D721Med (cell line): ENCODE data around the gene HSBP1L1.

Experiments used
- DNase-seq: peaks from one replicate; pipeline ENCODE4 v3.0.0; 2011; ENCODE audit warnings: low spot score; ENCODE audit not compliant: insufficient read length
- FAIRE-seq: peaks from 2 replicates; lab custom pipeline; 2011; peaks lifted over from hg19 to GRCh38; lab: Jason Lieb, UNC
- TF ChIP-seq, protein P1 (sequence below): IDR thresholded peaks from 2 replicates; pipeline ENCODE4 v1.5.1; 2012; ENCODE audit warnings: mild to moderate bottlenecking, control low read depth; ENCODE audit not compliant: insufficient read depth; ENCODE audit errors: missing control alignments

The HSBP1L1 gene

DNA sequence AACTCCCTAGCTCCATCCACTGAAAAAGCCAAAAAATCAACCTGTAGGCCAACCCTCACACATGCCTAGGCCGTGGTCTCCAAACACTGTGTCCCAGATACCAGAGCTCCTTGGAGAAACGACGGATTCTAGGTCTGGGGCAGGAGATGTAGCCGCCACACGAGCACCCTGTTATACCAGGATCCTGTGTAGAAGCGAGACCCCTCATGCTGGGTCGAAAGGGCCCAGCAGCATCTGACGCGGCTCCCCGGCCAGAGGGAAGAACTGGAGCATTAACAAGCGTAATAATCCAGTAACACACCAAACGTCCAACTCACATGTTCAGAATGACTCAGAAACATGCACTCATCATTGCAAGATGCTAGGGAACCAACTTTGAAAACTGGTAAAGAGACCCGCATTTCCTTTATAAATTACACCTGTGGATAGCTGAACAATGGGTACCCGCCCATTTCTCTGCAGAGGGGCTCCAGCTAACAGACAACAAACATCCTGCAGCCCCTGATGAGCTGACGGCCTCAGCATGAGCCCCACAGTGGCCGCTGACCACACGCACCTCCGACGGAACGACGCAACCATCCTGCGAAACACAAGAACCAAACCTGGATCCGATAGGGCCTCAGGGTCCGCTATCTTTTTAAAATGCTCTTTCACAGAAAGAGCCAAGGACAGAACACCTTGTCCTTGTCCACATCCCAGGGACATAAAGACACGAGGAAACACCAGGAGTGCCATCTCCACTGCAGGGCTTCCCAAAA is 27.2 kb upstream of the HSBP1L1 start:
- TF ChIP-seq, protein P1, sequence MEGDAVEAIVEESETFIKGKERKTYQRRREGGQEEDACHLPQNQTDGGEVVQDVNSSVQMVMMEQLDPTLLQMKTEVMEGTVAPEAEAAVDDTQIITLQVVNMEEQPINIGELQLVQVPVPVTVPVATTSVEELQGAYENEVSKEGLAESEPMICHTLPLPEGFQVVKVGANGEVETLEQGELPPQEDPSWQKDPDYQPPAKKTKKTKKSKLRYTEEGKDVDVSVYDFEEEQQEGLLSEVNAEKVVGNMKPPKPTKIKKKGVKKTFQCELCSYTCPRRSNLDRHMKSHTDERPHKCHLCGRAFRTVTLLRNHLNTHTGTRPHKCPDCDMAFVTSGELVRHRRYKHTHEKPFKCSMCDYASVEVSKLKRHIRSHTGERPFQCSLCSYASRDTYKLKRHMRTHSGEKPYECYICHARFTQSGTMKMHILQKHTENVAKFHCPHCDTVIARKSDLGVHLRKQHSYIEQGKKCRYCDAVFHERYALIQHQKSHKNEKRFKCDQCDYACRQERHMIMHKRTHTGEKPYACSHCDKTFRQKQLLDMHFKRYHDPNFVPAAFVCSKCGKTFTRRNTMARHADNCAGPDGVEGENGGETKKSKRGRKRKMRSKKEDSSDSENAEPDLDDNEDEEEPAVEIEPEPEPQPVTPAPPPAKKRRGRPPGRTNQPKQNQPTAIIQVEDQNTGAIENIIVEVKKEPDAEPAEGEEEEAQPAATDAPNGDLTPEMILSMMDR, result no peak
- DNase-seq (no peak), FAIRE-seq (peak; percentile 83)

DNA sequence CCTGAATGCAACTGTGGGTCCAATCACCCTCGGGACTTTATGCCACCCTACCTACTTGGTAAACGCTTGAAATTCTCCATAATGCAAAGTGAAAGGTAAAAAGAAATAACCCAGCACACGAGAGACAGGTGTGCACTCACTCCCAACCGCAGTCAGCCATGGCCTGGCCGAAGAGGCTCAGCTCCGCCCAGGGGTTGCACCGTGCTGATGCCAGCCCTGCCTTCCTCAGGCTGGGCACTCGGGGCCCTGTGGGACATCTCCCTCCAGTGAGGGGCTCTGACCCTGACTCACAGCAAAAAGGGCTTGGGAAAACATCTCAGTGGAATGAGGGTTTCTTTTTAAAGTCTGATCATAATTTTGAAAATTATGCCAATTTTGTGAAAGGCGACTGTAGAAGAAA is 26.2 kb upstream of the HSBP1L1 start:
- FAIRE-seq (no peak), DNase-seq (no peak)
- TF ChIP-seq, protein P1, result no peak

DNA sequence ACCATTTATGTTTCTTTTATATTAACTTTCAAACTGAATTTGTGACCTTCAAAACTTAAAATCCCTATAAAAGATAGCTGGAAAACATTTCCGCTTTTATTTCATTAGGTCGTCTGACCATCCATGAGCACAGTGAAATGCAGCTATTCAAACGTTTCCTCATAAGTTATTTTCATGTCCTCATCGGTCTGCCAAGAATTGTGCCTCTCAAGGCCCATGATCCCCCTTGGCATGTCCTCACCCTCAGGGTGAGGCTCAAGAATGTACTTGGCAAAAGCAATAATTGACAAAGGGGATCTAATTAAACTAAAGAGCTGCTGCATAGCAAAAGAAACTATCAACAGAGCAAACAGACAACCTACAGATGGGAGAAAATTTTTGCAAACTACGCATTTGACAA is 25.3 kb upstream of the HSBP1L1 start:
- no peak for FAIRE-seq
- no peak for DNase-seq
- TF ChIP-seq, protein P1, result no peak

DNA sequence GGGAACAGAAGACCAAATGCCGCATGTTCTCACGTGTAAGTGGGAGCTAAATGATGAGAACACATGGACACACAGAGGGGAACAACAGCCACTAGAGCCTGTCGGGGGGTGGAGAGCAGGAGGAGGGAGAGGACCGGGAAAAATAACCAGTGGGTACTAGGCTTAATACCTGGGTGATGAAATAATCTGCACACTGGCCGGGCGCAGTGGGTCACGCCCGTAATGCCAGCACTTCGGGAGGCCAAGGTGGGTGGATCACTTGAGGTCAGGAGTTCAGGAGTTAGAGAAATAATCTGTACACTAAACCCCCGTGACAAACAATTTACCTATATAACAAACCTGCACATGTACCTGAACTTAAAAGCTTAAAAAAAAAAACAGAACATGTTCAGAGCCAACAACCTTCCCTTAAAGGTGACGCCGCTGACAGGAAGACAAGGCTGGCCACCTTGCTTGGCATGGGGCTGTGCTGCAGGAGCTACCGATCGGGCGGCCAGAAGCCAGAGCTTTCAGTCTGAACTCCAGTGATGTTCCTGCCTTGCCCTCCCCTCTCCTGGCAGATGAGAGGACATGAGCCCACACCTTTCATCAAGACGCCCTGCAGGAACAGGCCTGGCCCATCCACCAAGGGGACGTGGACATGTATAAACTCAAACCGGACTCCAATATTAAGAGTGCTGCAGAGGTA is 24.2 kb upstream of the HSBP1L1 start:
- DNase-seq (no peak), FAIRE-seq (no peak)
- TF ChIP-seq, protein P1, result no peak

DNA sequence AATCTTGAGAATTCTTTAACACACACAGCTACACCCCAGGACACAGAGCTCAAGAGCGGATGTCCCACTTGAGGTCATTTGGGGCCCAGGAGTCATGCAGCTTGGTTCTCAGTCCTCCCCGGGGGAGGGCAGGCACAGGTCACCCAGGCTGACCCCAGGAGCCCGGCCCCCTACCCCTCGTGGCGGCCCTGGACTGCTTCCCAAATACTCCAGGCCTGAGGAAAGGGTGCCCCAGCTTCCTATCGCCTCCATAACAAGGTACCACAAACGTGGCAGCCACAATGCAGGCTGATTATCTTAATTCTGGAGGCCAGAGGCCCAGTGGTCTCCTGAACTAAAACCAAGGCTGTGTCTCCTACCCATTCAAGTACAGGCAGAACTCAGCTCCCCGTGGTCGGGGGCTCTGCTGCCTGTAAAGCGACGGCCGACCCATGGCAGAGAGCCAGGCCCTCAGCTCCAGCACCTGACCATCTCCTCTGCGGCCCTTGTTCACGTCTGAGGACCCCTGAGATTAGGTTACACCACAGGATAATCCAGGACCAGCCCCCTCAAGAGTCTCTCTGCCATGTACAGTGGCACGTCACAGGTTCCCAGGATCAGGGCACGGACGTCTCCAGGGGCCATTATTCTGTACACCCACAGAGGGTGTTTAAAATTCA is 23.5 kb upstream of the HSBP1L1 start:
- peak; percentile 29 for FAIRE-seq
- TF ChIP-seq, protein P1, result no peak
- DNase-seq, result no peak

DNA sequence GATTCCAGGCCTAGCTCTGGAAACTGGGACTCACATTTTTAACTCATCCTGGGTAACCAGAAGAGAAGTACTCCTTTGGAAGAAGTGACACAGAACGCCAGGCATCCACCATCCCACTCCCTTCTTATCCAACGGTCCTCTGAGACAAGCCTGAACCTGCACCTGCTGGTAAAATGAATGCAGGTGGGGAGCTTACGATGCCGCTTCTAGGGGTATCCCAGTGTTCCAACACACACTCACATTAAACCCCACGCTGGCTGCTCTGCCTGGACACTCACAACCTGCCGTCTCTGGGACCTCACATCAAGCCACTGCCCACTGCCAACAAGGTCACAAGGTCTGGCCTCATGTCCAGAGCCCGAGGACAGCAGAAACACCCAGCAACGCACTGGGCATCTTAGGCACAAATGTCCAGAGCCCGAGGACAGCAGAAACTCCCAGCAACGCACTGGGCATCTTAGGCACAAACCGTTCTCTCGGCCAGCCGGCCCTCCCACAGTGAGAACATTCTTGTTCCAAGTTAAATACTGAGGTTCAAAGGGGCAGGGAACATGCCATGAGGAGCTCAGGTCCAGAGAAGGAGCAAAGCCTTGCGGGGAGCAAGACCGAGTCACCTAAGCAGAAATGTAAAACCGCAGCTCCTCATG is 22.8 kb upstream of the HSBP1L1 start:
- TF ChIP-seq, protein P1, result no peak
- peak; percentile 87 for FAIRE-seq
- no peak for DNase-seq
